ENCODE data around the gene NBEAL2. TPM values are rescaled to one million over a fixed set of nuclear protein-coding genes. Genes with fewer than 3 reads are reported as not detected.

The NBEAL2 gene
- total and polyA plus RNA-seq, 2 donors (not counting 1 experiment from before 2014, with no cell fraction given) = 1.5 to 4.5 TPM

- DNase-seq (ENCODE audit: low read depth in 2 of 2) = peak in 1 of 2 donors; percentile 52
- Histone ChIP-seq H3K79me2 (ENCODE audit: control insufficient read depth, insufficient read depth, low read length) (no peaks in the 10 kb centered on the region), H2AFZ (ENCODE audit: low read length) (no peak overlapping the region), H3K9me3 (ENCODE audit: control insufficient read depth, insufficient read depth, low read depth, low read length) (no peaks in the 10 kb centered on the region), H3K27me3 (ENCODE audit: control insufficient read depth, insufficient read depth, low read length) (no peaks in the 10 kb centered on the region), H3K27ac (ENCODE audit: insufficient read depth, low read length) (no peak overlapping the region), H4K20me1 (ENCODE audit: control insufficient read depth, extremely low read depth, insufficient read depth, low read length) (no peaks in the 10 kb centered on the region), H3K4me1 (ENCODE audit: control insufficient read depth, extremely low read depth, insufficient read depth, low read length) (peaks cover 15% of the 10 kb centered on the region), H3K4me3 (replicated peaks in 1 of 4; ENCODE audit: control extremely low read depth in 1 of 4, insufficient read depth in 1 of 4, low read depth in 3 of 4, low read length in 4 of 4) (no peak overlapping the region), H3K9ac (ENCODE audit: insufficient read depth, low read length) (no peak overlapping the region), H3K4me2 (ENCODE audit: extremely low read depth, insufficient read depth, low read length) (peak overlapping the region; percentile 48), H3K36me3 (ENCODE audit: control insufficient read depth, insufficient read depth, low read length) (peaks cover 8% of the 10 kb centered on the region)
- TF ChIP-seq CTCF (conservative IDR thresholded peaks at IDR 0.05 in 1 of 2, IDR thresholded peaks at IDR 0.05 in 1 of 2; ENCODE audit: low read depth in 1 of 2, low read length in 2 of 2) (no peak), EZH2 (IDR thresholded peaks at IDR 0.05; ENCODE audit: low read length, missing control alignments) (no peak)
Measured at GRCh38 chr3:47016086-47016933, 36.8 kb downstream of the NBEAL2 start.

- Histone ChIP-seq H3K9ac (ENCODE audit: insufficient read depth, low read length) (no peak overlapping the region), H2AFZ (ENCODE audit: low read length) (no peak overlapping the region), H3K9me3 (ENCODE audit: control insufficient read depth, insufficient read depth, low read depth, low read length) (no peaks in the 10 kb centered on the region), H3K4me1 (ENCODE audit: control insufficient read depth, extremely low read depth, insufficient read depth, low read length) (peaks cover 15% of the 10 kb centered on the region), H3K27me3 (ENCODE audit: control insufficient read depth, insufficient read depth, low read length) (no peaks in the 10 kb centered on the region), H3K4me2 (ENCODE audit: extremely low read depth, insufficient read depth, low read length) (peak overlapping the region; percentile 48), H3K79me2 (ENCODE audit: control insufficient read depth, insufficient read depth, low read length) (no peaks in the 10 kb centered on the region), H4K20me1 (ENCODE audit: control insufficient read depth, extremely low read depth, insufficient read depth, low read length) (no peaks in the 10 kb centered on the region), H3K4me3 (replicated peaks in 1 of 4; ENCODE audit: control extremely low read depth in 1 of 4, insufficient read depth in 1 of 4, low read depth in 3 of 4, low read length in 4 of 4) (no peak overlapping the region), H3K36me3 (ENCODE audit: control insufficient read depth, insufficient read depth, low read length) (peaks cover 8% of the 10 kb centered on the region), H3K27ac (ENCODE audit: insufficient read depth, low read length) (peak overlapping the region; percentile 41)
- no peak for TF ChIP-seq EZH2 (IDR thresholded peaks at IDR 0.05; ENCODE audit: low read length, missing control alignments)
- peak; percentile 53 to 92 for DNase-seq (ENCODE audit: low read depth in 2 of 2)
Measured at GRCh38 chr3:47016934-47017435, 37.5 kb downstream of the NBEAL2 start.

GRCh38 chr3:47017504-47018268 lies 38.2 kb downstream of the NBEAL2 start:
- Histone ChIP-seq H3K9me3 (ENCODE audit: control insufficient read depth, insufficient read depth, low read depth, low read length) (no peaks in the 10 kb centered on the region), H3K36me3 (ENCODE audit: control insufficient read depth, insufficient read depth, low read length) (peaks cover 8% of the 10 kb centered on the region), H3K27ac (ENCODE audit: insufficient read depth, low read length) (peak overlapping the region; percentile 41), H3K79me2 (ENCODE audit: control insufficient read depth, insufficient read depth, low read length) (no peaks in the 10 kb centered on the region), H3K27me3 (ENCODE audit: control insufficient read depth, insufficient read depth, low read length) (no peaks in the 10 kb centered on the region), H2AFZ (ENCODE audit: low read length) (no peak overlapping the region), H3K9ac (ENCODE audit: insufficient read depth, low read length) (no peak overlapping the region), H3K4me1 (ENCODE audit: control insufficient read depth, extremely low read depth, insufficient read depth, low read length) (peaks cover 17% of the 10 kb centered on the region), H4K20me1 (ENCODE audit: control insufficient read depth, extremely low read depth, insufficient read depth, low read length) (no peaks in the 10 kb centered on the region), H3K4me3 (replicated peaks in 1 of 4; ENCODE audit: control extremely low read depth in 1 of 4, insufficient read depth in 1 of 4, low read depth in 3 of 4, low read length in 4 of 4) (no peak overlapping the region), H3K4me2 (ENCODE audit: extremely low read depth, insufficient read depth, low read length) (no peak overlapping the region)
- peak in 1 of 2 donors; percentile 56 for DNase-seq (ENCODE audit: low read depth in 2 of 2)
- TF ChIP-seq EZH2 (IDR thresholded peaks at IDR 0.05; ENCODE audit: low read length, missing control alignments) (no peak), CTCF (conservative IDR thresholded peaks at IDR 0.05 in 1 of 2, IDR thresholded peaks at IDR 0.05 in 1 of 2; ENCODE audit: low read depth in 1 of 2, low read length in 2 of 2) (no peak)

All from fibroblast of lung (primary cell).